NOMO-1 treated with dmso at 0.1 percent for 144 hours (cell line): ENCODE data around the gene FAM241A.
"Not testable (repeated sequence)": the region's sequence is repeated elsewhere in the genome, so short reads cannot be mapped to it uniquely, and the experiment has no call there.

ENCODE experiments used
- DNase-seq: peaks from one replicate; lab custom pipeline; 2025; ENCODE audit not compliant: unreplicated experiment; lab: John Stamatoyannopoulos, UW

The FAM241A gene

GRCh38 chr4:112172180-112172579, 26.9 kb downstream of the FAM241A start:
- DNase-seq = no peak

DNA sequence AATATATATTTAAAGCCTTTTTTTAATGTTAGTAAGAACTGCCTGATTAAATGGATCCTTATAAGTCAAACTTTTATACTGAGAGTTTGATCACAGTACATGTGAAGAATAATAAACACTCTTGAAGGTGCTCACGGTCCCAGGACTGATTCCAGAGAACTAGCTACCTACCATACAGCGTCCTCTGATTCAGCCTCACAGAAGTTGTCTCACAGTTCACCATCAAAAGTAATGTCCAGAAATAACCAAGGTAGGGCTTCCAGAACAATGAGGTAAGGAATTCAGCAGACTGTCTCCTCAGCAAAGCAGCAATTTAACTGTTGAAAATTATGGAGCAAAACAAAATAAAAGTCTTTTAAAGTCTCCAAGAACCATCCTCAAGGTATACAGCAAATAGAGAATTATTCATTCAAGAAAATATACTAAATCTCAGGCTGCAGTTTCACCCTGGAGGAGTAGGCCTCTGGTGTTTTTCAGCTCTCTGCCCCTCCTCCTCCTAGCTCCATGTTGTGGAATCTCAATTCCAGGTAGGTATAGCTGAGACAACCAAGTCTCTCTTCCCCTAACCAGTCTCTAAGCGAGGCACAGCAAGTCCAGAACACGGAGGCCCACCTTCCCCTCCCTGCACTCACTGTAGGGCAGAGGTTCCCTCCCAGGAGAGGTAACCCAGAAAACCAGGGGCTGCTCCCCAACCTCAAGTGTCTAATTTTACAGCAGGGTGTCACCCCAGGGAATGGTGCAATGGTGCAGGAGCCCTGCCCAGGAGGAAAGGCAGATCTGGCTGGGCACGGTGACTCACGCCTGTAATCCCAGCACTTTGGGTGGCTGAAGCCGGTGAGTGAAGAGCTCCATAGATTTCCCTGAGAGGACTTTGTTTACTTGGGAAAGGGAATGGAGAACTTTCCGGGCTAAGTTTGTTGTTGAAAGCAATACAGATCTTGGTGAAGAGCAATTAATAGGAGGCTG, 28.6 kb downstream of the FAM241A start:
- DNase-seq = no peak

DNA sequence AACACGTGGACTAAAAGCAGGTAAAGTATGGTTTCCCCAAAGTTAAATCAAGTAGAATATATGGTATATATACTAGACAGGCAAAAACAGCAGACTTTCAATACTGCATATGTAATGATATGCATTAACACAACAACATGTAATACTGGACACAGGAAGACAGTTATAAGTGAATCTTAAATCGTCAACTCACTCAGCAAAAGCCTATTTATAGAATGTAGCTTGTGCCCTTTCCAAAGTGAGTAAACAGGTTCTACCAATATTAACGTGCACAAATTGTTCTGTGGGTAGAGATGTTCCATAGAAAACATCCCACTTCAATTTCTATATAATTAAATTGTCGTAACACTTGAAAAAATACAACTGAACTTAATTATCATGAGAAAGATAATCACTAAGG, 30.6 kb downstream of the FAM241A start:
- DNase-seq = no peak

DNA sequence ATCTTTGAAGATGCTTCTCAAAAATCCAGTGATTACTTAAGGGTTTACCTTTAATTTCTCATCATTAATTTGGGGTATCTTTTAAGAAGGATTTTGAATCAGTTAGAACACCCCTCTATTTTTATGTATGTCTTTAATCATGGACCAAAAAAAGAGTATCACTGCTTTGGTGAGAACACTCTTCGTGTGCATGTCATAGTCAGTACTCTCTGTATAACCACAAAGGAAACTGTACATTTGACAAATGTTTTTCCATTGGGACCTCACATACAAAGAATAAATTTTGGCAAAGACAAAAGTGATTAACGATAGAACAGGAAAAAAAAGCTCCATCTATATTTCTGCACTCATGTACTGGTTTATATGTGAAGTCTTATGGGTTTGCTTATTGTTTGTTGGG, 31.3 kb downstream of the FAM241A start:
- no peak for DNase-seq

DNA sequence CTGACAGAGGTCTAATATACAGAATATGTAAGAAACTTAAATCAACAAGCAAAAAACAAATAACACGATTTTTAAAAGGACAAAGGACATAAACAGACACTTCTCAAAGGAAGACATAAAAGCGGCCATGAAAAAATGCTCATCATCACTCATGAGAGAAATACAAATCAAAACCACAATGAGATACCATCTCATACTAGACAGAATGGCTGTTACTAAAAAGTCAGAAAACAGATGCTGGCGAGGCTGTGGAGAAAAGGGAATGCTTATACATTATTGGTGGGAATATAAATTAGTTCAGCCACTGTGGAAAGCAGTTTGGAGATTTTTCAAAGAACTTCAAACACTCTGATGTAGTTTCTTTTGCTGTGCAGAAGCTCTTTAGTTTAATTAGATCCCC, 33.5 kb downstream of the FAM241A start:
- DNase-seq = not testable (repeated sequence)

DNA sequence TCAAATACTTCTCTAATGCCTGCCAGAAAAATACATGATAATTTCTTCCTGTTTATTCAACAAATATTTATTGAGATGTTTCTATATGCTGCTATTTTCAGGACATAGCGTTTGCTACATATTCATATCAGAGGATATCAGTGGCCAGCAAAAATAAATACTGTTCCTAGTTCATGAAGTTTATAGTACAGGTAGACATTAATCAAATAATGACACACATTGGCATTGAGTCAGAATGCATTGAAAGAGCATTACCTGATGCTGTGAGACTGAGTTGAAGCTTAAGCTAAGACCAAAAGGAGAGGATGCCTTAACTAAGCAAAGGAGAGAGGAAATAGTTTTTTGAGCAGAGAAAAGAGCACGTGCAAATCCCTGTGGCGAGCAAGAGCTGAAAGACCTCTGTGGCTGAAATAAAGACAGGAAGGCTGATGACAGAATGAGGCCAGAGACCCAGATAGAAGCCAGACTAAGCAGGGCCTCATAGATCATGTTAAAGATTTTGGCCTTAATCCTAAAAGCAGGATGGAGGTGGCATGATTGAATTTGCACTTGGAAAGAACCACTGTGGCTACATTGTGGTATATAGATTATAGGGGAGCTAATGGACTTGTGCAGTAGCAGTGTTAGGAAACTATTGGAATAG, 36.2 kb downstream of the FAM241A start:
- DNase-seq = no peak

DNA sequence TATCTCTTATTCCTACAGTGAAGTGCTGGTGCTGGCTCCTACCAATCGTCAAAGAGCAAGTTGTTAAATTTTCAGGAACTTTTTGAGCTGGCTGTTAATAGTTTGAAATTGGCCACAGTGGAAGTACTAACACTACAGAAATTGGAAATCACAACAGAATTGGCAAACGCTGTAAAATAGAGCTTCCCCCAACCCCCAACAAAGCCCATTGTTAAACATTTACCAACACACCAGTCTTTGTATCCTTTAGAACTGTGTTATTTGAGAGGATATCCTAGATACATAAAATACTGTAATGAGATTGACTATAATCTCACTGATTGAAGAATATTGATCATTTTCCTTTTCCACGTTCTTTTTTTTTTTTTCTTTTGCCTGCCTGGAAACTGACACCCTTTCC, 37.4 kb downstream of the FAM241A start:
- DNase-seq = no peak

GRCh38 chr4:112183252-112183651, 38.0 kb downstream of the FAM241A start:
- DNase-seq = peak; percentile 18

- no peak for DNase-seq
These were observed 39.2 kb downstream of the FAM241A start for GRCh38 chr4:112184438-112184837.

DNA sequence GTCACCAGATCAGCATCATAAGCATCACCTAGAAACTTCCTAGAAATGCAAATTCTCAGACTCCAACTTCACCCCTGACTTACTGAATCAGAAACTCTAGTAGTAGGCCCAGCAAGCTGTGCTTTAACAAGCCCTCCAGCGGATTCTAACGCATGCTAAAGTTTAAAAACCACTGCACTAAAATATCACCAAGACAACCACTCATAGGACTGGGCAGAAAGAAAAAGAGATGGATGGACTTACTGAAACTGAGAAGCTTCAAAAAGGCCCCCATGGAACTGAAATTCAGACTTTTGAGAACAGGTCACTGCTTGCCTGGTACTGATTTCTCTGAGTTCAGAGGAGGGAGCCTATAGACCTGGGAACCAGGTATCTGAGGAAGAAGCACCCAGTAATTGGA, 40.1 kb downstream of the FAM241A start:
- no peak for DNase-seq

DNA sequence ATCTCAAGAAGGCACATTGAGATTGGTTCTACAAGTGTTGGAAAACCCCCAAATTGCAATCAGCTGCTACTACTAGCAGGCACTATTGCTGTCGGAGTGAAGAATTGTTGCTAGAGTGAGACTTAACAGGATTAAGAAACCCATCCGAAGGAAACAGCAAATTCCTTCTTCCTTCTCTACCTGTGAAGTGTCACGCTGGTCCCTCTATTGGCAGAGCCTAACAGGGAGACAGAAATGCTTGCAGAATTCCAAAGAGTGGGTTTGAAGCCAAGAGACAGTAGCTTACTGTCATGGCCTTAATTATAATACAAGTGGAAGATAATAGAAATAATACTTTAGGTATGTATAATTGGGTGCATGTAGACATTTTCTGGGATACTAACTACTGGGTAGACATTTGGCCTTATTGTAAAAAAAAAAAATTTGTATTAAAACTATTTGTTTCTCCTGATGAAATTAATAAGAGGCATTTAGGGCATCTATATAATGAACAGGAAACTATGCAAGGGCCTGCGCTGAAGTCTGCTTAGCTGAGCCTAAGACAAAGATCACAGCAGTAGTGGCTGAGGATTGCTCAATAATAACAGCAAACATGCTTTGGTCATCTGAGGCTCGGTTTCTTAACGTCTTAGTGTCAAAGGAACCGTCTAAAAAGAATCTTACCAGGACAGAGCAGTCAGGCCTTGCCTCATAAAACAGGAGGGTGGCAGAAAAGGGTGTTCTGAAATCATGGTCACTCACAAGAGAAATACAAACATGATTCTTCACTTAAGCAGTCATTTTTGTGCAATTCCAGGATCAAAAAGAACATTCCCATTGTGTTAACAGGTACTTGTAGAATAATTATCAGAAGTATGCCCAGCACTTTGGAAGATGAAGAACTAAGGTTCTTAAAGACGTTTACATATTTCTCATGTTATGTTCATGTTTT, 40.8 kb downstream of the FAM241A start:
- peak; percentile 64 for DNase-seq

DNA sequence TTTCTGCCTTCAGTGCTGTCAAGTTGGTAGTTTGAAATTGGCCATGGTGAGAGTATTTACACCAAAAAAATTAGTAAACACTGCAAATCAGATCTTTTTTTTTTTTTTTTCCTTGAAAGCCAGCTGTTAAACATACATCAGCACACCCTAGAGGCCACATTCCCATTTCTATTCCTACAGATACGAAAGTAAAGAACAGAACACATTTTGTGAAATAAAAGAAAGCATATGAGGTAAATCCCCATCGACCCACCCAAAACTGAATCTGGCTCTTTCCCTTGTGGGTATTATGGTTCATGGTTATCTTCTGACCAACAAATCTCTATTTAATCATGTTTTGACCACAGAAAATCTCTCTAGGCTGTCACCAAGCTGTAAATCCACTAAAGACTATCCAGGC, 44.5 kb downstream of the FAM241A start:
- no peak for DNase-seq

DNA sequence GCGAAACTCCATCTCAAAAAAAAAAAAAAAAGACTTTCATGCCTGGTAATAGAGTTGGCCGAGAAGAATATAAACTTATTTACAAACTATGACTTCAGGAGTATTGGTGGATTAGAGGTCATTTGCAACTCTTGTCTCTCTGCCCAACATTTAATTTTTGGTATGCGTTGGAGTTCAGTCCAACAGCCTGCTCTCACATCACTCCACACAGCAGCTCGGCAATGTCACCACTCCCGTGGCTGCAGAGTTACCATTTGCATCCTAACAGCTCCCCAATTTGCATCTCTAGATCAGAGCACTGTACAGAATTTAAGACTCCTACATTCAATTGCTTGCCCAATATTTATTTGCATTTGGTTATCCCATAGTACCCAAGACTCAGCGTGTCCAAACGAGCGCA, 45.4 kb downstream of the FAM241A start:
- DNase-seq = no peak

- DNase-seq = no peak
These were observed 51.2 kb downstream of the FAM241A start for GRCh38 chr4:112196461-112196860.

DNA sequence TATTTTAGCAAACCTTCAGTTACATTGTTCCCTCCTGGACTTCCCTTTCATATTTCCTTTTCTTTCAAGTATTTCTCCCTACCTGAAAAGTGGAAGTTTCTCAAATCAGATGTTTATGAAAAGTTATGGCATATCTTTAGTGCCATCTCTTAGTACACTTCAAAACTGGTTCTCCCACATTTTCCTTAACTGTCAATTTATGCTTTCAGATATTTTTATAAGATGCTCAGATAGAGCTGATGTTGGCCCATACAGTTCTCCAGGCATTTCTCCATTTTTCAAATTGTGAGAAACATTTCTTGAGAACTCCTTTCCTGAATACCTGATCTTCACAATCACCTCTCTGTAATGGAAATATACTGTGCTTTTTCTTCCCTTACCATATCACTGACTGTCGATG, 53.8 kb downstream of the FAM241A start:
- no peak for DNase-seq

DNA sequence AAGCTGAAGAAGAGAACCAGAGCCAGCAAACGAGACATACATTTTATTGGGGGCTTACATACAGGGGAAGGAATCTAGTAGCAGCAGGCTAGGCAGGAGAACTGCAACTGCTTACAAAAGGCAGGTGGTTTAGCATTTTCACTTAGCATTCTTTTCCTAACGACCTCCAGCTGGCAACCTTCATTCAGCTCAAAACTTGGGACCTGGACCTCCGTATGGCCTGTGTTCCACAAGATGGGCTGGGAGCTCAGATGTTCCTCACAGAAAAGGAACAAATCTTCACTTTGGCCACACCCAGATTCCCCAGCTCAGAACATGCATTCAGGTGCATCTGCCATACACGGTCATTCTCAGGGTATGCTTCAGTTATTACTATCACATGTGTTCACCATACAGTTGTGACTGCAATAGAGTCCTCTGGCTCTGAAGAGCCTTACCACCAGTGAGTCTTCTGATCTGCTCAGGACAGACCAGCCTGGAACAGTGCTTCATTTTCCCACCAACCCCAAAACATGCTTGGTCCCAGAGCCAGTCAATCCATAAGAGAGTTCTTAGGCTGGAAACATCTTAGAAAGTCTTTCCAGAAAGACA, 56.8 kb downstream of the FAM241A start:
- DNase-seq = no peak

DNA sequence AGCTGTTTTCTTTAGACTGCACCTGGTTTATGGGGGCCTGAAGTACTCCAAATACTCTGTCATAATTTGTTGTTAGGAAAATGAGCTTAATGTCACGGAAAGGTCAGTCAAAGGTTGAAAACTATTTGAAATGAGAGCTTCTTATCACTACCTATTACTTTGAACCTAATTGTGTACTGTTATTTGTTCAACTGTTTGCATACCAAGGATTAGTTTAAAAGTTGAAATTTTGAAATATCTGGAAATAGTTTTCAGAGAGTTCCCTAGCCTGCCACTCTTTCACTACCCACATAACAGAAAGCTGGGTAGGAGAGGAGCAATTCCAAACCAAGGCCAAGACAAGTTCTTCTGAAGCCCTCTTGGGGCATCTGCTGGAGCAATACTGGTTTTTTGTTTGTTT, 58.3 kb downstream of the FAM241A start:
- no peak for DNase-seq

GRCh38 chr4:112206431-112206830, 61.2 kb downstream of the FAM241A start:
- no peak for DNase-seq

DNA sequence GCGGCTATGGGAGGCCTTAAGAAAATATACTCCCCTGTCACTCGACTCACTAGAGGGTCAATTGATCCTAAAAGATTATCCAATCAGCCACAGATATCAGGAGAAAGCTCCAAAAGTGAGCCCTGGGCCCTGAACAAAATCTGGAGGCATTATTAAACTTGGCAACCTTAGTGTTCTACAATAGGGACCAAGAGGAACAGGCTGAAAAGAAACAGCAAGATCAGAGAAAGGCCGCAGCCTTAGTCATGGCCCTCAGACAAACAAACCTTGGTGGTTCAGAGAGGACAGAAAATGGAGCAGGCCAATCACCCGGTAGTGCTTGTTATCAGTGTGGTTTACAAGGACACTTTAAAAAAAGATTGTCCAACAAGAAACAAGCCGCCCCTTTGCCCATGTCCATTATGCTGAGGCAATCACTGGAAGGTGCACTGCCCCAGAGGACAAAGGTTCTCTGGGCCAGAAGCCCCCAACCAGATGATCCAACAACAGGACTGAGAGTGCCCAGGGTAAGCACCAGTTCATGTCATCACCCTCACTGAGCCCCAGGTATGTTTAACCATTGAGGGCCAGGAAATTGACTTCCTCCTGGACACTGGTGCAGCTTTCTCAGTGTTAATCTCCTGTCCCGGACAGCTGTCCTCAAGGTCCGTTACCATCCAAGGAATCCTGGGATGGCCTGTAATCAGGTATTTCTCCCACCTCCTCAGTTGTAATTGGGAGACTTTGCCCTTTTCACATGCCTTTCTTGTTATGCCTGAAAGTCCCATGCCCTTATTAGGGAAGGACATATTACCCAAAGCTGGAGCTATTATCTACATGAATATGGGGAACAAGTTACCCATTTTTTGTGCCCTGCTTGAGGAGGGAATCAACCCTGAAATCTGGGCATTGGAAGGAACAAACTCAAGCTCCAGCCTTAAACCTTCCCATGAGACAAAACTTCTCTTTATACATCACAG, 63.2 kb downstream of the FAM241A start:
- DNase-seq = not testable (repeated sequence)

GRCh38 chr4:112210777-112211176, 65.5 kb downstream of the FAM241A start:
- no peak for DNase-seq
